GM23338 (cell line): ENCODE measurements around the gene KLK12. TPM values are rescaled to one million over a fixed set of nuclear protein-coding genes. Genes with fewer than 3 reads are reported as not detected.

Experiments used
- ATAC-seq: fragments of 200-7000 bp; cut with Tn5 transposase; 3 replicates; pipeline ENCODE4 v1.9.1; 2020
- DNase-seq: peaks from one replicate; pipeline ENCODE4 v3.0.0-alpha.2; 2015; ENCODE audit warnings: low spot score
- H2AFZ ChIP-seq: fragments of 200-600 bp; sonication (generic); 2 replicates; pipeline ENCODE4 v1.8.0; 2016; ENCODE audit warnings: antibody characterized with exemption, mild to moderate bottlenecking, moderate library complexity
- H3F3A ChIP-seq: fragments of 200-600 bp; sonication (generic); replicated peaks from 2 replicates; pipeline ENCODE4 v1.8.0; 2017; ENCODE audit warnings: antibody characterized with exemption, mixed run types, low read depth
- H3K27ac ChIP-seq: fragments of 200-600 bp; sonication (generic); 2 replicates; pipeline ENCODE4 v1.6.1; 2016; ENCODE audit warnings: low read depth
- H3K27me3 ChIP-seq: fragments of 200-600 bp; sonication (generic); 2 replicates; pipeline ENCODE4 v1.8.0; 2016; ENCODE audit warnings: mild to moderate bottlenecking, mixed run types, moderate library complexity; ENCODE audit not compliant: insufficient read depth
- H3K36me3 ChIP-seq: fragments of 200-600 bp; sonication (generic); 2 replicates; pipeline ENCODE4 v1.8.0; 2016; ENCODE audit warnings: mild to moderate bottlenecking; ENCODE audit not compliant: insufficient read depth
- H3K4me1 ChIP-seq: fragments of 200-600 bp; sonication (generic); 2 replicates; pipeline ENCODE4 v1.8.0; 2016; ENCODE audit warnings: mild to moderate bottlenecking, moderate library complexity; ENCODE audit not compliant: insufficient read depth
- H3K4me2 ChIP-seq: fragments of 200-600 bp; sonication (generic); 2 replicates; pipeline ENCODE4 v1.7.1; 2017; ENCODE audit warnings: mixed run types
- H3K4me3 ChIP-seq: fragments of 200-600 bp; sonication (generic); 2 replicates; pipeline ENCODE4 v1.6.1; 2016; ENCODE audit warnings: mixed run types
- H3K79me2 ChIP-seq: fragments of 200-600 bp; sonication (generic); replicated peaks from 2 replicates; pipeline ENCODE4 v1.8.0; 2017; ENCODE audit warnings: mild to moderate bottlenecking; ENCODE audit not compliant: insufficient read depth
- H3K9me2 ChIP-seq: fragments of 200-600 bp; sonication (generic); 2 replicates; pipeline ENCODE4 v1.8.0; 2017; ENCODE audit not compliant: insufficient read depth
- H4K20me1 ChIP-seq: fragments of 200-600 bp; sonication (generic); replicated peaks from 2 replicates; pipeline ENCODE4 v1.8.0; 2017; ENCODE audit warnings: mild to moderate bottlenecking; ENCODE audit not compliant: insufficient read depth
- H3K27ac Mint-ChIP-seq: 2 replicates; pipeline ENCODE4 v1.8.0; 2020; ENCODE audit warnings: inconsistent platforms, mild to moderate bottlenecking, moderate library complexity, mixed read lengths
- H3K27me3 Mint-ChIP-seq: 3 replicates; pipeline ENCODE4 v1.8.0; 2022; ENCODE audit warnings: low read depth, mild to moderate bottlenecking, moderate library complexity, mixed read lengths, inconsistent platforms; ENCODE audit not compliant: insufficient read depth, poor library complexity
- H3K36me3 Mint-ChIP-seq: 3 replicates; pipeline ENCODE4 v1.8.0; 2021; ENCODE audit warnings: low read depth, mild to moderate bottlenecking, inconsistent platforms, moderate library complexity, mixed read lengths
- H3K4me1 Mint-ChIP-seq: 3 replicates; pipeline ENCODE4 v1.8.0; 2020; ENCODE audit warnings: mild to moderate bottlenecking, inconsistent platforms, mixed read lengths
- H3K4me3 Mint-ChIP-seq: 3 replicates; pipeline ENCODE4 v1.8.0; 2021; ENCODE audit warnings: moderate library complexity, mild to moderate bottlenecking, inconsistent platforms, mixed read lengths
- H3K9me3 Mint-ChIP-seq: 3 replicates; pipeline ENCODE4 v1.8.0; 2020; ENCODE audit warnings: moderate library complexity, mild to moderate bottlenecking, inconsistent platforms, mixed read lengths
- CREB1 ChIP-seq: fragments of 250-450 bp; sonication (Bioruptor Pico); IDR thresholded peaks from 2 replicates; pipeline ENCODE4 v1.5.0; 2020; ENCODE audit warnings: low read depth, mild to moderate bottlenecking, moderate library complexity
- CTCF ChIP-seq, 2 experiments: fragments of 200-600 bp in 1 of 2; sonication (generic) in 1 of 2; conservative IDR thresholded peaks; 2 replicates each; pipeline versions ENCODE4 v1.5.1 to v1.6.1; 2016 to 2017; ENCODE audit warnings: antibody characterized with exemption in 2 of 2, low read depth in 2 of 2, mild to moderate bottlenecking in 2 of 2, moderate library complexity in 1 of 2
- ETS1 ChIP-seq: IDR thresholded peaks from 2 replicates; pipeline ENCODE4 v1.6.1; 2016; ENCODE audit warnings: antibody characterized with exemption
- EZH2phosphoT487 ChIP-seq: fragments of 200-600 bp; sonication (generic); IDR thresholded peaks from one replicate; pipeline ENCODE4 v1.8.1; 2018; ENCODE audit warnings: antibody characterized with exemption; ENCODE audit not compliant: unreplicated experiment
- JUNB ChIP-seq: IDR thresholded peaks from one replicate; pipeline ENCODE4 v1.6.1; 2016; ENCODE audit warnings: antibody characterized with exemption; ENCODE audit not compliant: unreplicated experiment
- NANOG ChIP-seq: IDR thresholded peaks from 2 replicates; pipeline ENCODE4 v1.6.1; 2016; ENCODE audit warnings: antibody characterized with exemption, borderline replicate concordance
- POLR2AphosphoS5 ChIP-seq: IDR thresholded peaks from 2 replicates; pipeline ENCODE4 v1.6.1; 2016; ENCODE audit warnings: antibody characterized with exemption, low read depth
- REST ChIP-seq: IDR thresholded peaks from one replicate; pipeline ENCODE4 v1.6.1; 2018; ENCODE audit warnings: antibody characterized with exemption; ENCODE audit not compliant: unreplicated experiment
- STAT1 ChIP-seq: IDR thresholded peaks from one replicate; pipeline ENCODE4 v1.6.1; 2016; ENCODE audit warnings: antibody characterized with exemption; ENCODE audit not compliant: unreplicated experiment
- ZNF114 ChIP-seq: fragments of 250-450 bp; sonication (Bioruptor Pico); IDR thresholded peaks from 2 replicates; pipeline ENCODE4 v1.5.0; 2020; ENCODE audit warnings: mild to moderate bottlenecking, moderate library complexity
- ZNF462 ChIP-seq: fragments of 250-450 bp; sonication (Bioruptor Pico); IDR thresholded peaks from 2 replicates; pipeline ENCODE4 v1.5.0; 2020; ENCODE audit warnings: mild to moderate bottlenecking, moderate library complexity
- polyA plus RNA-seq: library from polyadenylated mRNA; unstranded; fragments of >200 nt; fragmentation: Nextera tagmentation; extraction: Ambion mirVana; gene quantifications from 2 replicates; pipeline ENCODE4 v1.2.1, GENCODE V29; 2016
- total RNA-seq: library from RNA; depleted of rRNA; stranded (reverse); fragments of >200 nt; shearing (Covaris generic); gene quantifications from 2 replicates; pipeline ENCODE4 v1.2.3, GENCODE V29; 2014

Gene KLK12
- total and polyA plus RNA-seq, 2 experiments from 2014 or later, result not detected

GRCh38 chr19:51024924-51025323 is 9.9 kb downstream of the KLK12 start (continued):
- TF ChIP-seq ETS1 (no peak), NANOG (no peak), EZH2phosphoT487 (no peak), CTCF (conservative IDR thresholded peaks at IDR 0.05; ENCODE audit: low read depth in 2 of 2) (no peak), ZNF114 (CRISPR knock-in tag) (no peak), JUNB (no peak), POLR2AphosphoS5 (no peak), STAT1 (no peak)

GRCh38 chr19:51023946-51024345 is 10.9 kb downstream of the KLK12 start:
- H3K27me3 Mint-ChIP-seq, result peaks cover 21% of the 10 kb centered on the region
- no peak overlapping the region for H2AFZ ChIP-seq
- no peaks in the 10 kb centered on the region; the same call in 2 of the 3 replicates for H3K9me3 Mint-ChIP-seq
- H3K79me2 ChIP-seq, result no peaks in the 10 kb centered on the region
- H3K27me3 ChIP-seq, result peaks cover 11% of the 10 kb centered on the region
- peaks cover under 1% of the 10 kb centered on the region; the same call in 1 of the 2 replicates for H3K9me2 ChIP-seq
- no peaks in the 10 kb centered on the region for H4K20me1 ChIP-seq
- H3K27ac ChIP-seq, result no peak overlapping the region
- no peak overlapping the region for H3K4me3 Mint-ChIP-seq
- H3K4me2 ChIP-seq, result no peak overlapping the region
- DNase-seq (no peak), ATAC-seq (no peak)
- no peaks in the 10 kb centered on the region for H3F3A ChIP-seq
- peaks cover 3% of the 10 kb centered on the region; the same call in 1 of the 3 replicates for H3K36me3 Mint-ChIP-seq
- H3K4me1 ChIP-seq, result peaks cover 5% of the 10 kb centered on the region; the same call in 1 of the 2 replicates
- H3K4me3 ChIP-seq, result no peak overlapping the region
- no peaks in the 10 kb centered on the region for H3K36me3 ChIP-seq
- H3K27ac Mint-ChIP-seq, result no peak overlapping the region
- H3K4me1 Mint-ChIP-seq, result peaks cover 39% of the 10 kb centered on the region
- TF ChIP-seq CREB1 (CRISPR knock-in tag) (no peak), CTCF (conservative IDR thresholded peaks at IDR 0.05; ENCODE audit: low read depth in 2 of 2) (no peak), ZNF462 (CRISPR knock-in tag) (no peak), REST (no peak), ZNF114 (CRISPR knock-in tag) (no peak)
